Panc1 (cell line): Measurements from ENCODE around the gene FBXW7.

Source experiments
- POLR2AphosphoS5 ChIP-seq: IDR thresholded peaks from 2 replicates; pipeline ENCODE4 v1.6.1; 2012; ENCODE audit warnings: mild to moderate bottlenecking, low read depth, low read length, moderate library complexity
- SIN3A ChIP-seq: IDR thresholded peaks from 2 replicates; pipeline ENCODE4 v1.6.1; 2012; ENCODE audit warnings: low read depth, mild to moderate bottlenecking, low read length, moderate library complexity, borderline replicate concordance; ENCODE audit not compliant: insufficient read depth
- TCF7L2 ChIP-seq: IDR thresholded peaks from 2 replicates; pipeline ENCODE4 v1.6.1; 2011; ENCODE audit warnings: mild to moderate bottlenecking, low read depth, low read length, inconsistent platforms
- TF ChIP-seq, protein P1 (sequence below): fragments of 450-650 bp; IDR thresholded peaks from 2 replicates; pipeline ENCODE4 v1.5.1; 2017; ENCODE audit warnings: mild to moderate bottlenecking
- TF ChIP-seq, protein P2 (sequence below), 2 experiments: IDR thresholded peaks; 2 replicates each; pipeline ENCODE4 v1.6.1; 2011 to 2012; ENCODE audit warnings: low read depth in 2 of 2, control low read depth in 1 of 2, low read length in 1 of 2, mild to moderate bottlenecking in 1 of 2, moderate library complexity in 1 of 2; ENCODE audit not compliant: insufficient read depth in 1 of 2

DNA sequence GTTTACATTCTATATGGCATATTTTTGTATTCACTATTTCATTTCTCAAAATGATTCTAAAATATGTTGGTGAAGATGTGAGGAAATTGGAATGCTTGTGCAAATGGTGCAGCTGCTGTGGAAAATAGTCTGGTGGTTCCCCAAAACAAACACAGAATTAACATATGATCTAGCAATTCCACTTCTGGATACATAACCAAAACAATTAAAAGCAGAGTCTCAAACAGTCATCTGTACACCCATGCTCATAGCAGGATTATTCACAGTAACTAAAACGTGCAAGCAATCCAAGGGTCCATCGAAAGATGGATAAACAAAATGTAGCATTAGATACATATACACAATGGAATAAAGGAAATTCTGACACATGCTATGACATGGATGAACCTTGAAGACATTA lies 204.8 kb downstream of the FBXW7 start:
- TF ChIP-seq, protein P1, sequence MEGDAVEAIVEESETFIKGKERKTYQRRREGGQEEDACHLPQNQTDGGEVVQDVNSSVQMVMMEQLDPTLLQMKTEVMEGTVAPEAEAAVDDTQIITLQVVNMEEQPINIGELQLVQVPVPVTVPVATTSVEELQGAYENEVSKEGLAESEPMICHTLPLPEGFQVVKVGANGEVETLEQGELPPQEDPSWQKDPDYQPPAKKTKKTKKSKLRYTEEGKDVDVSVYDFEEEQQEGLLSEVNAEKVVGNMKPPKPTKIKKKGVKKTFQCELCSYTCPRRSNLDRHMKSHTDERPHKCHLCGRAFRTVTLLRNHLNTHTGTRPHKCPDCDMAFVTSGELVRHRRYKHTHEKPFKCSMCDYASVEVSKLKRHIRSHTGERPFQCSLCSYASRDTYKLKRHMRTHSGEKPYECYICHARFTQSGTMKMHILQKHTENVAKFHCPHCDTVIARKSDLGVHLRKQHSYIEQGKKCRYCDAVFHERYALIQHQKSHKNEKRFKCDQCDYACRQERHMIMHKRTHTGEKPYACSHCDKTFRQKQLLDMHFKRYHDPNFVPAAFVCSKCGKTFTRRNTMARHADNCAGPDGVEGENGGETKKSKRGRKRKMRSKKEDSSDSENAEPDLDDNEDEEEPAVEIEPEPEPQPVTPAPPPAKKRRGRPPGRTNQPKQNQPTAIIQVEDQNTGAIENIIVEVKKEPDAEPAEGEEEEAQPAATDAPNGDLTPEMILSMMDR: no peak
- TF ChIP-seq, protein P2, sequence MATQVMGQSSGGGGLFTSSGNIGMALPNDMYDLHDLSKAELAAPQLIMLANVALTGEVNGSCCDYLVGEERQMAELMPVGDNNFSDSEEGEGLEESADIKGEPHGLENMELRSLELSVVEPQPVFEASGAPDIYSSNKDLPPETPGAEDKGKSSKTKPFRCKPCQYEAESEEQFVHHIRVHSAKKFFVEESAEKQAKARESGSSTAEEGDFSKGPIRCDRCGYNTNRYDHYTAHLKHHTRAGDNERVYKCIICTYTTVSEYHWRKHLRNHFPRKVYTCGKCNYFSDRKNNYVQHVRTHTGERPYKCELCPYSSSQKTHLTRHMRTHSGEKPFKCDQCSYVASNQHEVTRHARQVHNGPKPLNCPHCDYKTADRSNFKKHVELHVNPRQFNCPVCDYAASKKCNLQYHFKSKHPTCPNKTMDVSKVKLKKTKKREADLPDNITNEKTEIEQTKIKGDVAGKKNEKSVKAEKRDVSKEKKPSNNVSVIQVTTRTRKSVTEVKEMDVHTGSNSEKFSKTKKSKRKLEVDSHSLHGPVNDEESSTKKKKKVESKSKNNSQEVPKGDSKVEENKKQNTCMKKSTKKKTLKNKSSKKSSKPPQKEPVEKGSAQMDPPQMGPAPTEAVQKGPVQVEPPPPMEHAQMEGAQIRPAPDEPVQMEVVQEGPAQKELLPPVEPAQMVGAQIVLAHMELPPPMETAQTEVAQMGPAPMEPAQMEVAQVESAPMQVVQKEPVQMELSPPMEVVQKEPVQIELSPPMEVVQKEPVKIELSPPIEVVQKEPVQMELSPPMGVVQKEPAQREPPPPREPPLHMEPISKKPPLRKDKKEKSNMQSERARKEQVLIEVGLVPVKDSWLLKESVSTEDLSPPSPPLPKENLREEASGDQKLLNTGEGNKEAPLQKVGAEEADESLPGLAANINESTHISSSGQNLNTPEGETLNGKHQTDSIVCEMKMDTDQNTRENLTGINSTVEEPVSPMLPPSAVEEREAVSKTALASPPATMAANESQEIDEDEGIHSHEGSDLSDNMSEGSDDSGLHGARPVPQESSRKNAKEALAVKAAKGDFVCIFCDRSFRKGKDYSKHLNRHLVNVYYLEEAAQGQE (IDR thresholded peaks at IDR 0.05; ENCODE audit: insufficient read depth in 1 of 2, low read depth in 2 of 2, low read length in 1 of 2): no peak
- TF ChIP-seq POLR2AphosphoS5 (no peak), SIN3A (no peak), TCF7L2 (no peak)
